ENCODE measurements around the gene NCAM1.

GRCh38 chr11:113189909-113190667 lies 228.9 kb downstream of the NCAM1 start:
- no peak for TF ChIP-seq CTCF (IDR thresholded peaks at IDR 0.05)
- TF ChIP-seq ZFX (IDR thresholded peaks at IDR 0.05; ENCODE audit: borderline replicate concordance): no peak

All from 22Rv1 (cell line).